Measurements from ENCODE around the gene NOXO1. TPM values are rescaled to one million over a fixed set of nuclear protein-coding genes. Genes with fewer than 3 reads are reported as not detected.

Gene NOXO1
- polyA plus RNA-seq, 1 donor (not counting 4 experiments of a cell fraction or from before 2014, with no cell fraction given): 0.38 TPM

GRCh38 chr16:1982013-1982433, 754 bp upstream of the NOXO1 start:
- H3K27me3 ChIP-seq (ENCODE audit: control insufficient read depth, extremely low read depth, insufficient read depth, low read length): peaks cover 34% of the 10 kb centered on the region
- peaks cover 38% of the 10 kb centered on the region for H3K4me1 ChIP-seq (ENCODE audit: control insufficient read depth, extremely low read depth, insufficient read depth, low read length)
- no peak overlapping the region for H2AFZ ChIP-seq (ENCODE audit: control insufficient read depth, low read length)
- TF ChIP-seq EZH2 (IDR thresholded peaks at IDR 0.05; ENCODE audit: low read length) (no peak), CTCF (optimal IDR thresholded peaks at IDR 0.05 in 1 of 3, IDR thresholded peaks at IDR 0.05 in 1 of 3, conservative IDR thresholded peaks at IDR 0.05 in 1 of 3; ENCODE audit: extremely low read depth in 1 of 3, insufficient read depth in 2 of 3, low read length in 3 of 3) (no peak)
- DNase-seq (ENCODE audit: low read depth, low spot score): no peak
- dilution Hi-C loops (cut with MboI; ENCODE audit: extremely low pct_ligation_motif_present, low sequenced_read_pairs): no loop called here
- FAIRE-seq: no peak
- peaks cover 9 to 27% of the 10 kb centered on the region in 2 experiments for H3K36me3 ChIP-seq (ENCODE audit: control insufficient read depth in 2 of 2, extremely low read depth in 1 of 2, insufficient read depth in 2 of 2, low read length in 2 of 2)
- H3K4me2 ChIP-seq (ENCODE audit: control insufficient read depth, extremely low read depth, insufficient read depth, low read depth, low read length): no peak overlapping the region
- H3K9me3 ChIP-seq (ENCODE audit: control insufficient read depth, low read depth, low read length): no peaks in the 10 kb centered on the region
- no peak overlapping the region for H3K4me3 ChIP-seq (ENCODE audit: control insufficient read depth in 2 of 3, extremely low read depth in 1 of 3, insufficient read depth in 2 of 3, low read depth in 1 of 3, low read length in 3 of 3)
- no peaks in the 10 kb centered on the region for H4K20me1 ChIP-seq (ENCODE audit: control insufficient read depth, extremely low read depth, insufficient read depth, low read length)
- peaks cover 2% of the 10 kb centered on the region for H3K9me1 ChIP-seq (ENCODE audit: control insufficient read depth, extremely low read depth, insufficient read depth, low read length)
- no peak overlapping the region for H3K9ac ChIP-seq (ENCODE audit: control insufficient read depth, extremely low read depth, insufficient read depth, low read length)
- no peak overlapping the region for H3K27ac ChIP-seq (ENCODE audit: control insufficient read depth, insufficient read depth, low read length)
- peaks cover 2% of the 10 kb centered on the region for H3K79me2 ChIP-seq (ENCODE audit: control insufficient read depth, insufficient read depth, low read length)

DNA sequence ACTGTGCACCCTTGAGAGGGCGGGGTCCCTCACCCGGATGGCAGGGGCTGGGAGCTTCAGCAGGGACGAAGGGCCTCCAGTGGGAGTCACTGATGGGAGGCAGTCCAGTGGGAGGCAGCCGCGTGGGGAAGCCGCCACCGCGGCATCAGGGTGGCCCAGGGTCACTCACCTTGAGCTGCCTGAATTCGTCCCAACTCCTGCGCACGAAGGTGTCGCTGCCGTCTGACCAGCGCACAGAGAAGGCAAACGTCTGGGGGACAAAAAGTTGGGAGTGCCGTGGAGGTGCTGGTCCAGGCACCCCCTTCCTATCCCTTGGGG, 540 bp downstream of the NOXO1 start:
- DNase-seq (ENCODE audit: low read depth, low spot score) (no peak), FAIRE-seq (no peak)
- TF ChIP-seq CTCF (optimal IDR thresholded peaks at IDR 0.05 in 1 of 3, IDR thresholded peaks at IDR 0.05 in 1 of 3, conservative IDR thresholded peaks at IDR 0.05 in 1 of 3; ENCODE audit: extremely low read depth in 1 of 3, insufficient read depth in 2 of 3, low read length in 3 of 3): no peak
- no peak for TF ChIP-seq EZH2 (IDR thresholded peaks at IDR 0.05; ENCODE audit: low read length)
- H2AFZ ChIP-seq (ENCODE audit: control insufficient read depth, low read length): no peak overlapping the region
- no peak overlapping the region for H3K4me2 ChIP-seq (ENCODE audit: control insufficient read depth, extremely low read depth, insufficient read depth, low read depth, low read length)
- H3K9me1 ChIP-seq (ENCODE audit: control insufficient read depth, extremely low read depth, insufficient read depth, low read length): peaks cover 2% of the 10 kb centered on the region
- no peaks in the 10 kb centered on the region for H4K20me1 ChIP-seq (ENCODE audit: control insufficient read depth, extremely low read depth, insufficient read depth, low read length)
- peaks cover 34% of the 10 kb centered on the region for H3K27me3 ChIP-seq (ENCODE audit: control insufficient read depth, extremely low read depth, insufficient read depth, low read length)
- peaks cover 2% of the 10 kb centered on the region for H3K79me2 ChIP-seq (ENCODE audit: control insufficient read depth, insufficient read depth, low read length)
- dilution Hi-C loops (cut with MboI; ENCODE audit: extremely low pct_ligation_motif_present, low sequenced_read_pairs): no loop called here
- no peak overlapping the region for H3K9ac ChIP-seq (ENCODE audit: control insufficient read depth, extremely low read depth, insufficient read depth, low read length)
- H3K27ac ChIP-seq (ENCODE audit: control insufficient read depth, insufficient read depth, low read length): no peak overlapping the region
- H3K36me3 ChIP-seq (ENCODE audit: control insufficient read depth in 2 of 2, extremely low read depth in 1 of 2, insufficient read depth in 2 of 2, low read length in 2 of 2): peaks cover 11 to 19% of the 10 kb centered on the region in 2 experiments
- H3K4me3 ChIP-seq (ENCODE audit: control insufficient read depth in 2 of 3, extremely low read depth in 1 of 3, insufficient read depth in 2 of 3, low read depth in 1 of 3, low read length in 3 of 3): no peak overlapping the region
- H3K4me1 ChIP-seq (ENCODE audit: control insufficient read depth, extremely low read depth, insufficient read depth, low read length): peaks cover 37% of the 10 kb centered on the region
- no peaks in the 10 kb centered on the region for H3K9me3 ChIP-seq (ENCODE audit: control insufficient read depth, low read depth, low read length)

Data from keratinocyte (primary cell).